WTC11 (cell line): ENCODE results near the gene GPR156. TPM values are rescaled to one million over a fixed set of nuclear protein-coding genes. Genes with fewer than 3 reads are reported as not detected.

Source experiments
- ATAC-seq: fragments of 200-7000 bp; cut with Tn5 transposase; 2 replicates; pipeline ENCODE4 v1.10.0; 2021; ENCODE audit warnings: mild to moderate bottlenecking, moderate library complexity
- CTCF ChIA-PET: fragments of 300-600 bp; sonication (Branson Sonifier 250); formaldehyde crosslinking; loops from one replicate; lab custom pipeline; 2021; ENCODE audit warnings: antibody characterized with exemption; lab: Charles Lee
- POLR2A ChIA-PET: fragments of 350-600 bp; sonication (Branson Sonifier 250); formaldehyde crosslinking; loops from one replicate; lab custom pipeline; 2021; ENCODE audit warnings: antibody characterized with exemption; lab: Charles Lee
- DNase-seq: peaks from one replicate; pipeline ENCODE4 v3.0.0; 2021; ENCODE audit warnings: low spot score
- H3K27ac Mint-ChIP-seq: 2 replicates; pipeline ENCODE4 v1.8.0; 2021; ENCODE audit warnings: mixed read lengths
- H3K27me3 Mint-ChIP-seq: 2 replicates; pipeline ENCODE4 v1.8.0; 2021; ENCODE audit warnings: low read depth, mild to moderate bottlenecking, moderate library complexity, mixed read lengths
- H3K36me3 Mint-ChIP-seq: 2 replicates; pipeline ENCODE4 v1.8.0; 2021; ENCODE audit warnings: mixed read lengths
- H3K4me1 Mint-ChIP-seq: 2 replicates; pipeline ENCODE4 v1.8.0; 2022; ENCODE audit warnings: mixed read lengths
- H3K4me3 Mint-ChIP-seq: 2 replicates; pipeline ENCODE4 v1.8.0; 2021; ENCODE audit warnings: mild to moderate bottlenecking, moderate library complexity, mixed read lengths
- H3K9me3 Mint-ChIP-seq: 2 replicates; pipeline ENCODE4 v1.8.0; 2021; ENCODE audit warnings: mixed read lengths
- CDX4 ChIP-seq: fragments of 250-450 bp; sonication (Bioruptor Pico); IDR thresholded peaks from 2 replicates; pipeline ENCODE4 v1.9.0; 2021; ENCODE audit warnings: moderate library complexity, mild to moderate bottlenecking, inconsistent platforms, borderline replicate concordance
- CREM ChIP-seq: sonication (generic); formaldehyde crosslinking; IDR thresholded peaks from 2 replicates; pipeline ENCODE4 v1.8.1; 2022; ENCODE audit warnings: mild to moderate bottlenecking, missing genetic modification reagents, moderate library complexity
- FOXK1 ChIP-seq: sonication (generic); formaldehyde crosslinking; IDR thresholded peaks from 2 replicates; pipeline ENCODE4 v1.8.0; 2022; ENCODE audit warnings: mild to moderate bottlenecking, moderate library complexity, missing genetic modification reagents
- GTF2I ChIP-seq: fragments of 250-450 bp; sonication (Bioruptor Pico); conservative IDR thresholded peaks from 2 replicates; pipeline ENCODE4 v1.4.0; 2021; ENCODE audit warnings: mild to moderate bottlenecking
- JUN ChIP-seq: sonication (generic); formaldehyde crosslinking; IDR thresholded peaks from 2 replicates; pipeline ENCODE4 v1.8.0; 2023; ENCODE audit warnings: mild to moderate bottlenecking, missing genetic modification reagents
- NFATC4 ChIP-seq: fragments of 250-450 bp; sonication (Bioruptor Pico); IDR thresholded peaks from 2 replicates; pipeline ENCODE4 v1.9.0; 2021; ENCODE audit warnings: mild to moderate bottlenecking
- RELA ChIP-seq: sonication (generic); formaldehyde crosslinking; IDR thresholded peaks from 2 replicates; pipeline ENCODE4 v1.8.1; 2022; ENCODE audit warnings: missing genetic modification reagents, mild to moderate bottlenecking, borderline replicate concordance
- SOX15 ChIP-seq: fragments of 250-450 bp; sonication (Bioruptor Pico); IDR thresholded peaks from 2 replicates; pipeline ENCODE4 v1.9.0; 2021; ENCODE audit warnings: mild to moderate bottlenecking
- TEAD4 ChIP-seq: sonication (generic); formaldehyde crosslinking; IDR thresholded peaks from 2 replicates; pipeline ENCODE4 v1.8.0; 2022; ENCODE audit warnings: mild to moderate bottlenecking, missing genetic modification reagents
- ZNF263 ChIP-seq: sonication (generic); formaldehyde crosslinking; IDR thresholded peaks from 2 replicates; pipeline ENCODE4 v1.8.1; 2022; ENCODE audit warnings: low read depth, mild to moderate bottlenecking, moderate library complexity, missing genetic modification reagents
- ZNF416 ChIP-seq: fragments of 250-450 bp; sonication (Bioruptor Pico); IDR thresholded peaks from 2 replicates; pipeline ENCODE4 v1.9.0; 2021; ENCODE audit warnings: mild to moderate bottlenecking, inconsistent platforms
- total RNA-seq: library from RNA; stranded (reverse); gene quantifications from 3 replicates; pipeline ENCODE4 v1.2.3, GENCODE V29; 2021
- TF ChIP-seq, protein P1 (sequence below): sonication (generic); formaldehyde crosslinking; conservative IDR thresholded peaks from 2 replicates; pipeline ENCODE4 v1.8.1; 2023; ENCODE audit warnings: mild to moderate bottlenecking, low read depth, missing genetic modification reagents, moderate library complexity
- TF ChIP-seq, protein P2 (sequence below): sonication (generic); formaldehyde crosslinking; IDR thresholded peaks from 2 replicates; pipeline ENCODE4 v1.8.1; 2023; ENCODE audit warnings: mild to moderate bottlenecking, moderate library complexity, missing genetic modification reagents
- TF ChIP-seq, protein P3 (sequence below): sonication (generic); formaldehyde crosslinking; IDR thresholded peaks from 2 replicates; pipeline ENCODE4 v1.8.0; 2023; ENCODE audit warnings: mild to moderate bottlenecking, missing genetic modification reagents

The GPR156 gene
- total RNA-seq, 1 experiment from 2014 or later, result 0.72 TPM

DNA sequence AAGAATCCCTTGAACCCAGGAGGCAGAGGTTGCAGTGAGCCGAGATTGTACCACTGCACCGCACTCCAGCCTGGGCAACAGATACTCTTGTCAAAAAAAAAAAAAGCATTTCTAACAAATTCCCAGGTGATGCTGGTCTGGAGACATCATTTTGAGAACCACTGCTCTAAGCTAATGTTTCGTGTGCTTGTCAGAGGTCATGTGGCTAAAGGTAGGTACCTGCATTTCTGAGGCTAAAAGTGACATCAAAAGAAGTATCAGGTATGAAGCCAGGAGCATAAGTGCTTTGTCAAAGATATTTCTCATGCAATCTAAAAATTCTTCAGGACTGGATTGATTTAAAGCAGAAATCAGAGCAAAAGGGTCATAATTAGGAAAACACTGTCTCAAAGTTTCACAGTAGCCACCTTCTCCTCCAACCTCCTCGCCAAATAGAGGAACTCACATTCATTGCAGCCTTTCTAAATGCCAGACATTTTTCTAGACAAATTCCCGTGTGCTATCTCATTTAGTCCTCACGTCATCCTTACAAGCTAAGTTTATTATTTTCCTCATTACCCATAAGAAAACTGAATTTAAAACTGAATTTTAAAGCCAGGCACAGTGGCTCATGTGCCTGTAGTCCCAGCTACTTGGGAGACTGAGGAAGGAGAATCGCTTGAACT, 165.0 kb downstream of the GPR156 start:
- ChIA-PET CTCF (no interaction called here), POLR2A (interaction anchor here (0.7 kb wide), 1 partner anchor 53 kb away, joined by 4 read pairs; no protein-coding TSS in a partner anchor)
- no peaks in the 10 kb centered on the region for H3K27me3 Mint-ChIP-seq
- H3K4me1 Mint-ChIP-seq, result no peaks in the 10 kb centered on the region
- H3K9me3 Mint-ChIP-seq, result peaks cover 41% of the 10 kb centered on the region
- no peak overlapping the region for H3K4me3 Mint-ChIP-seq
- TF ChIP-seq, protein P1, sequence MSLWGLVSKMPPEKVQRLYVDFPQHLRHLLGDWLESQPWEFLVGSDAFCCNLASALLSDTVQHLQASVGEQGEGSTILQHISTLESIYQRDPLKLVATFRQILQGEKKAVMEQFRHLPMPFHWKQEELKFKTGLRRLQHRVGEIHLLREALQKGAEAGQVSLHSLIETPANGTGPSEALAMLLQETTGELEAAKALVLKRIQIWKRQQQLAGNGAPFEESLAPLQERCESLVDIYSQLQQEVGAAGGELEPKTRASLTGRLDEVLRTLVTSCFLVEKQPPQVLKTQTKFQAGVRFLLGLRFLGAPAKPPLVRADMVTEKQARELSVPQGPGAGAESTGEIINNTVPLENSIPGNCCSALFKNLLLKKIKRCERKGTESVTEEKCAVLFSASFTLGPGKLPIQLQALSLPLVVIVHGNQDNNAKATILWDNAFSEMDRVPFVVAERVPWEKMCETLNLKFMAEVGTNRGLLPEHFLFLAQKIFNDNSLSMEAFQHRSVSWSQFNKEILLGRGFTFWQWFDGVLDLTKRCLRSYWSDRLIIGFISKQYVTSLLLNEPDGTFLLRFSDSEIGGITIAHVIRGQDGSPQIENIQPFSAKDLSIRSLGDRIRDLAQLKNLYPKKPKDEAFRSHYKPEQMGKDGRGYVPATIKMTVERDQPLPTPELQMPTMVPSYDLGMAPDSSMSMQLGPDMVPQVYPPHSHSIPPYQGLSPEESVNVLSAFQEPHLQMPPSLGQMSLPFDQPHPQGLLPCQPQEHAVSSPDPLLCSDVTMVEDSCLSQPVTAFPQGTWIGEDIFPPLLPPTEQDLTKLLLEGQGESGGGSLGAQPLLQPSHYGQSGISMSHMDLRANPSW (CRISPR knock-in tag), result no peak
- TF ChIP-seq SOX15, result no peak
- no peak for TF ChIP-seq JUN (CRISPR knock-in tag)
- no peak for TF ChIP-seq FOXK1 (CRISPR knock-in tag)
- no peak for TF ChIP-seq TEAD4 (CRISPR knock-in tag)
- TF ChIP-seq ZNF263 (CRISPR knock-in tag), result no peak
- no peak for TF ChIP-seq CREM (CRISPR knock-in tag)
- no peak for TF ChIP-seq RELA
- no peak for TF ChIP-seq ZNF416 (CRISPR knock-in tag)
- TF ChIP-seq CDX4, result no peak
- TF ChIP-seq, protein P2, sequence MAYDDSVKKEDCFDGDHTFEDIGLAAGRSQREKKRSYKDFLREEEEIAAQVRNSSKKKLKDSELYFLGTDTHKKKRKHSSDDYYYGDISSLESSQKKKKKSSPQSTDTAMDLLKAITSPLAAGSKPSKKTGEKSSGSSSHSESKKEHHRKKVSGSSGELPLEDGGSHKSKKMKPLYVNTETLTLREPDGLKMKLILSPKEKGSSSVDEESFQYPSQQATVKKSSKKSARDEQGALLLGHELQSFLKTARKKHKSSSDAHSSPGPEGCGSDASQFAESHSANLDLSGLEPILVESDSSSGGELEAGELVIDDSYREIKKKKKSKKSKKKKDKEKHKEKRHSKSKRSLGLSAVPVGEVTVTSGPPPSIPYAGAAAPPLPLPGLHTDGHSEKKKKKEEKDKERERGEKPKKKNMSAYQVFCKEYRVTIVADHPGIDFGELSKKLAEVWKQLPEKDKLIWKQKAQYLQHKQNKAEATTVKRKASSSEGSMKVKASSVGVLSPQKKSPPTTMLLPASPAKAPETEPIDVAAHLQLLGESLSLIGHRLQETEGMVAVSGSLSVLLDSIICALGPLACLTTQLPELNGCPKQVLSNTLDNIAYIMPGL (CRISPR knock-in tag), result no peak
- no peak for TF ChIP-seq GTF2I (CRISPR knock-in tag)
- TF ChIP-seq NFATC4 (CRISPR knock-in tag), result no peak
- TF ChIP-seq, protein P3, sequence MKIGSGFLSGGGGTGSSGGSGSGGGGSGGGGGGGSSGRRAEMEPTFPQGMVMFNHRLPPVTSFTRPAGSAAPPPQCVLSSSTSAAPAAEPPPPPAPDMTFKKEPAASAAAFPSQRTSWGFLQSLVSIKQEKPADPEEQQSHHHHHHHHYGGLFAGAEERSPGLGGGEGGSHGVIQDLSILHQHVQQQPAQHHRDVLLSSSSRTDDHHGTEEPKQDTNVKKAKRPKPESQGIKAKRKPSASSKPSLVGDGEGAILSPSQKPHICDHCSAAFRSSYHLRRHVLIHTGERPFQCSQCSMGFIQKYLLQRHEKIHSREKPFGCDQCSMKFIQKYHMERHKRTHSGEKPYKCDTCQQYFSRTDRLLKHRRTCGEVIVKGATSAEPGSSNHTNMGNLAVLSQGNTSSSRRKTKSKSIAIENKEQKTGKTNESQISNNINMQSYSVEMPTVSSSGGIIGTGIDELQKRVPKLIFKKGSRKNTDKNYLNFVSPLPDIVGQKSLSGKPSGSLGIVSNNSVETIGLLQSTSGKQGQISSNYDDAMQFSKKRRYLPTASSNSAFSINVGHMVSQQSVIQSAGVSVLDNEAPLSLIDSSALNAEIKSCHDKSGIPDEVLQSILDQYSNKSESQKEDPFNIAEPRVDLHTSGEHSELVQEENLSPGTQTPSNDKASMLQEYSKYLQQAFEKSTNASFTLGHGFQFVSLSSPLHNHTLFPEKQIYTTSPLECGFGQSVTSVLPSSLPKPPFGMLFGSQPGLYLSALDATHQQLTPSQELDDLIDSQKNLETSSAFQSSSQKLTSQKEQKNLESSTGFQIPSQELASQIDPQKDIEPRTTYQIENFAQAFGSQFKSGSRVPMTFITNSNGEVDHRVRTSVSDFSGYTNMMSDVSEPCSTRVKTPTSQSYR (CRISPR knock-in tag), result no peak
- TF ChIP-seq, all 79 proteins: peak for 0
- no peak for DNase-seq
- Mint-ChIP-seq H3K36me3 (peaks cover 14% of the 10 kb centered on the region), H3K27ac (no peak overlapping the region)
- ATAC-seq, result no peak

Other genes starting within 250 kb of the GPR156 start
- gene GSK3B, start 190.8 kb downstream of the GPR156 start, total RNA-seq, result 45.9 to 48.9 TPM (median 46.8 TPM) in 3 replicates
- gene LRRC58, start 64.1 kb upstream of the GPR156 start, total RNA-seq, result 15.1 to 15.8 TPM (median 15.8 TPM) in 3 replicates
- 271 to 286 TPM (median 272 TPM) in 3 replicates for gene FSTL1, start 165.8 kb upstream of the GPR156 start, total RNA-seq